SK-N-SH (cell line): ENCODE results near the gene ISX.

Experiments
- YY1 ChIP-seq: IDR thresholded peaks from 2 replicates; pipeline ENCODE4 v1.4.0; 2012; ENCODE audit warnings: low read depth, mild to moderate bottlenecking
- TF ChIP-seq, protein P1 (sequence below): fragments of 200-600 bp; sonication (generic); IDR thresholded peaks from 2 replicates; pipeline ENCODE4 v1.6.1; 2017; ENCODE audit warnings: antibody characterized with exemption, mild to moderate bottlenecking, moderate library complexity

DNA sequence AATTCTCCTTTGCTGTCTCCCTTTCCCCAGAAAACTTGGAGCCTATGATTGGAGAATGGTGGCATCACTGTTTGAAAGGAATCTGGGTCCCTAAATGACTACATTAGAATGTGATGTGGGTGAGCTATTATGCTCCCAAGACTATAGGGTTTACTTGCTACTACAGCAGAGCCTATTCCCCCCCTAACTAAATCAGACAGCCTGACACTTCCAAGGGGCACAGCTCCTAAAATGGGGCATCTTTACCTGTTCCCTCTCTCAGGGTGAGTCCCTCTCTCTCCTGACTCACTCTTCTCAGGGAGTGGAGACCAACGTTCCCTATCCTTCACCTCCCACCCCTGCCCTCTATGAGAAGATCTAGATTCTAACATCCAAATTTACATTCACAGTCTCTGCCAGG lies 775 bp upstream of the ISX start:
- TF ChIP-seq, protein P1, sequence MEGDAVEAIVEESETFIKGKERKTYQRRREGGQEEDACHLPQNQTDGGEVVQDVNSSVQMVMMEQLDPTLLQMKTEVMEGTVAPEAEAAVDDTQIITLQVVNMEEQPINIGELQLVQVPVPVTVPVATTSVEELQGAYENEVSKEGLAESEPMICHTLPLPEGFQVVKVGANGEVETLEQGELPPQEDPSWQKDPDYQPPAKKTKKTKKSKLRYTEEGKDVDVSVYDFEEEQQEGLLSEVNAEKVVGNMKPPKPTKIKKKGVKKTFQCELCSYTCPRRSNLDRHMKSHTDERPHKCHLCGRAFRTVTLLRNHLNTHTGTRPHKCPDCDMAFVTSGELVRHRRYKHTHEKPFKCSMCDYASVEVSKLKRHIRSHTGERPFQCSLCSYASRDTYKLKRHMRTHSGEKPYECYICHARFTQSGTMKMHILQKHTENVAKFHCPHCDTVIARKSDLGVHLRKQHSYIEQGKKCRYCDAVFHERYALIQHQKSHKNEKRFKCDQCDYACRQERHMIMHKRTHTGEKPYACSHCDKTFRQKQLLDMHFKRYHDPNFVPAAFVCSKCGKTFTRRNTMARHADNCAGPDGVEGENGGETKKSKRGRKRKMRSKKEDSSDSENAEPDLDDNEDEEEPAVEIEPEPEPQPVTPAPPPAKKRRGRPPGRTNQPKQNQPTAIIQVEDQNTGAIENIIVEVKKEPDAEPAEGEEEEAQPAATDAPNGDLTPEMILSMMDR: no peak
- TF ChIP-seq YY1: no peak
